HG03139 (cell line): ENCODE data around the gene MIP.
A peak's percentile ranks its signal among the peaks of the same experiment; 100 is the strongest.
"Not testable (repeated sequence)": the region's sequence is repeated elsewhere in the genome, so short reads cannot be mapped to it uniquely, and the experiment has no call there.

Experiments
- ATAC-seq: cut with Tn5 transposase; IDR thresholded peaks from one replicate; pipeline ENCODE4 v1.9.1; 2021; ENCODE audit not compliant: unreplicated experiment

The MIP gene

GRCh38 chr12:56454557-56454956 lies at the start of gene MIP:
TSS of gene MIP (minus strand) at chr12:56454657. CDS start at chr12:56454613, 44 bp downstream.
- ATAC-seq = no peak

GRCh38 chr12:56499879-56500278 lies 45.4 kb upstream of the MIP start:
- ATAC-seq = not testable (repeated sequence)

DNA sequence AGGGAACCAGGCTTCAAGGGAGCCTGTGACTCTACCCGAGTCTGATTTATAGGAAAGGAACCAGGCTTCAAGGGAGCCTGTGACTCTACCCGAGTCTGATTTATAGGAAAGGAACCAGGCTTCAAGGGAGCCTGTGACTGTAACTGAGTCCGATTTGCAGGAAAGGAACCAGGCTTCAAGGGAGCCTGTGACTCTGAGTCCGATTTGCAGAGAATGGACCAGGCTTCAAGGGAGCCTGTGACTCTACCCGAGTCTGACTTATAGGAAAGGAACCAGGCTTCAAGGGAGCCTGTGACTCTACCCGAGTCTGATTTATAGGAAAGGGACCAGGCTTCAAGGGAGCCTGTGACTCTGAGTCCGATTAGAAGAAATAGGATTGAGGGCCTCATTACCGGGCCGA lies 45.0 kb upstream of the MIP start:
- not testable (repeated sequence) for ATAC-seq

GRCh38 chr12:56498126-56498902 lies 43.9 kb upstream of the MIP start:
- ATAC-seq = not testable (repeated sequence)

- ATAC-seq = not testable (repeated sequence)
Measured at GRCh38 chr12:56496704-56497103, 42.2 kb upstream of the MIP start.

DNA sequence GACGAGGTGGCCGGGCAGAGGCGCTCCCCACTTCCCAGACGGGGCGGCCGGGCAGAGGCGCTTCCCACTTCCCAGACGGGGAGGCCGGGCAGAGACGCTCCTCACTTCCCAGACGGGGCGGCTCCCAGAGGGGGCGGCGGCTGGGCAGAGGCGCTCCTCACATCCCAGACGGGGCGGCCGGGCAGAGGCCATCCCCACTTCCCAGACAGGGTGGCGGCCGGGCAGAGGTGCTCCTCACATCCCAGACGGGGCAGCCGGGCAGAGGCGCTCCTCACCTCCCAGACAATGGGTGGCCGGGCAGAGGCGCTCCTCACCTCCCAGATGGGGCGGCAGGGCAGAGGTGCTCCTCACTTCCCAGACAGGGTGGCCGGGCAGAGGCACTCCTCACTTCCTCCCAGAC lies 40.0 kb upstream of the MIP start:
- ATAC-seq = not testable (repeated sequence)

GRCh38 chr12:56494106-56494415 lies 39.6 kb upstream of the MIP start:
- not testable (repeated sequence) for ATAC-seq

GRCh38 chr12:56493409-56494105 lies 39.1 kb upstream of the MIP start:
- not testable (repeated sequence) for ATAC-seq

- no peak for ATAC-seq
Measured at GRCh38 chr12:56490360-56490759, 35.9 kb upstream of the MIP start.

DNA sequence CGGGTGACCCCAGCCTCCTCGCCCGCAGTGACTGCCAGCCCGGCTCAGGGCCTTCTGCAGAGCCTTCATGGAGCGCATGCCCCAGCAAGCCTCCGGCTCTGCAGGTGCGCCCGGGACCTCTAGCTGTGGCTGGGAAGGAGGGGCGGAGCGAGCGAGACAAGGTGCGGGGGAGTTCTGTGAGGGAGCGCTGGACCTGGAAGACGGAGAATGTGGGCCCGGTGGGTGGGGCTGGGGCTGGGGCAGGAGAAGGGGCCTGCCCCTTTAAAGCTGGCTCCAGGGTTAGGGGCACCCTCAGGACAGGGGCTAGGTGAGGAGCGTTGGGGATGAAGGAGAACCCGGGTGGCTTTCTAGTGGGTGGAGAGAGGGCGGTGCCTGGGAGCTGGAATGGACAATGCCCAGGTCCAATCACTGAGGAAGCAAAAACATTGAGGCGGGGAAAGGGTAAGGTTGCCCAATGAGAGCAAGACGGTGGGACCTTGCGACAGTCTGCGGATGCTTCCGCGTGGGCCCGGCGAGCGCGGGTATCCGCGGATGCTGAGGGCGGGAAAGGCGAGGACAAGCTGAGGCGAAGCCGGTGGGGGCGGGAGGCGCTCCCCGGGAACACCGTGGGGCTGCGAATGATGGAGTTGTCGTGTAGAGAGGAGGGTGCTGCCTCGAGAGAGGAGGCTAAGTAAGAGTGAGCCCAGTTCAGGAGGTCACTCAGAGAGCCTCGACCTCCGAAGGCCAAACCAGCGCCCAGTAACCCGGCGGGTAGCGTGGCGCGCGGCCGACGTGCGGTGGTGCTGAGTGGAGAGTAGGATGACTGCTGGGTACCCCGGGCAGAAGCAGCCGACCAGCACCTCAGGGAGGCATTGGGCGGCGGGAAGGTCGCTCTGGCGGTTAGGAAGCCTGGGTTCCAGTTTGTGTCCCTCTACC lies 33.8 kb upstream of the MIP start, which contains the start of gene GLS2:
Gene GLS2 (minus strand): TSS at position 121 of the 915 bp plus-strand sequence. CDS start 43 bp downstream, at position 78.
- peak; percentile 70 for ATAC-seq

DNA sequence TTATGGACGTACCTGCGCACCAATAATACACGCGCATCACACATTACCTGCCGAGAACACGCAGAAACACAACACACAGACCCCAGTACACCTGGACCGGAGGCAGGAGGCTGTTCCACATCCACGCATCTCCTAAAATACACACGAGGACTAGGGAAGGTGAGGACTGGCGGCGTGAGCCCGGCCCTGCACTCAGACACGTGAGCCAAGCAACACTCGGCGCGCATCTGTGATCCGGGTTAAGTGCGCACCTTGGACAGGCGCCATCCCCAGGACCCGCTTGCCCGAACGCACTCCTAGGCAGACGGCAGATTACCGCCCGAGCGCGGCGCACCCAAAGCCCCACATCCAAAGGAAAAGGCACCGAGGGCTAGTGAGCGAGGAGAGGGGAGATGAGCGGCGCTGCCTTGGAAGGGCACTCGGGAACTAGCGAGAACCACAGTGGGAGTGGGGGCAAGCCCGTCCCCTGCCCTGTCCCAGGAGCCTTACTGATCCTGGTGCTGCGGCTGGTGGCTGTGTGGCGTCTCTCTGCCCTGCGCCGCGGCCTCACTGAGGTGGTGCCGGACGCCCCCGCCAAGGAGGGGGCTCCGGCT lies 33.1 kb upstream of the MIP start:
- ATAC-seq = peak; percentile 10

DNA sequence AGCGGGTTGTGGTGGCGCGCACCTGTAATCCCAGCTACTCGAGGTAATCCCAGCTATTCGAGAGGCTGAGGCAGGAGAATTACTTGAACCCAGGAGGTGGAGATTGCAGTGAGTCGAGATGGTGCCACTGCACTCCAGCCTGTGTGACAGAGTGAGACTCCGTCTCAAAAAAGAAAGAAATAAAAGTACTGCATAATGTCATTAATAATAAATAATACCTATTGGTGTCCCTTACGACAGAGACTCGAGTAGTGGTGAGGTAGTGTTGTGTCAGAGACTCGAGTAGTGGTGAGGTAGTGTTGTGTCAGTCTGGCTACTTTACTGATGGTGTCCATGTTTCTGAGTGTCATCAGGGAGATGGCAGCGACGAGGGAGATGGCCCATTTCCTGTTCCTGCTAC lies 32.2 kb upstream of the MIP start:
- ATAC-seq = no peak

GRCh38 chr12:56484566-56484965 lies 30.1 kb upstream of the MIP start:
- no peak for ATAC-seq

DNA sequence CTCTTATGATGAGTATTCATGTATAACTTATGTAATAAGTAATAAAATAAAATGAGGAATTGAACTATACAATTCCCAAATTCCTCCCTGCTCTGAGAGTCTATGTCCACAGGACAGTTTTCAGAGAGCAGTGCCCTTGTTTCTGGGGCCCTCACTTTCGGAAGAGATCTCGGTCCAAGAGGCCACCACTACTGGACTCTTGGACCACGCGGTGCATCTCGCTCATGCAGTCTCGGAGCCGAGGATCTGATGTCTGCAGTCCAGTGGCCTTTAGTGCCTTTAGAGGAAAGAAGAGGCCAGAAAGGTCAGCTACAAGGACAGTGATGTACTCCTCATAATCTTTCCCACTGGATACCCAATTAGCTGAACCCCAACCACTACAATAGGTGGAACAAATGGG lies 25.2 kb upstream of the MIP start:
- ATAC-seq = no peak

DNA sequence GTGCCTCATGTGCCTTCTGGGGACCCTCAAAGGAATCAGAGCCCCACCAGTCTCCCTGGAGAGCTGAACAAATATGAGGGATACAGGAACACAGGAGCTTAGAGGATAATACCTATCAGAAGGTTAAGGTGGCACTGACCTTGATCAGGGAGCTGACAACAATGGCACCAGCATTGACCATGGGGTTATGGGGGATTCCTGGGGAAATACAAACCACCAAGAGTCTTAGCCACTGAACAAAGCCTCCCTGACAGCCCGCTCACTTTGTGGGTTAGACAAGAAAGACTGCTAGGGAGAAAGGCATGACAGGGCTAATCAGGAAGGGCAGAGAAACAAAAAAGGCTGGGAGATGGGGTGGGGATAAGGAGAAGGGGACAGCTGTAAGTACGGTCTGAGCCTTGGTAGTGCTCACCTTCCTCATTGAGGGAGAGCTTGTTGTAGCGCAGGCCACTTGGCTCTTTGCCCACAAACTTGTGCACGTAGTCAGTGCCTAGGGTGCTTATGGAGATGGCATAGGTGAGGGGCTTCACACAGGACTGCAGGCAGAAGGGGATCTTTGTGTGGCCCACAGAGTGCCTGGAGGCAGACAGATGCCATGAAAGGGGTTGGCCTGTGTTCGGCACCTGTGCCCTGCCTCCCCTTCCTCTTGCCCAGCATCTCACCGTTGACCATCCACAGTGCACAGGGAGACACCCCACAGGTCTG lies 23.2 kb upstream of the MIP start:
- no peak for ATAC-seq

DNA sequence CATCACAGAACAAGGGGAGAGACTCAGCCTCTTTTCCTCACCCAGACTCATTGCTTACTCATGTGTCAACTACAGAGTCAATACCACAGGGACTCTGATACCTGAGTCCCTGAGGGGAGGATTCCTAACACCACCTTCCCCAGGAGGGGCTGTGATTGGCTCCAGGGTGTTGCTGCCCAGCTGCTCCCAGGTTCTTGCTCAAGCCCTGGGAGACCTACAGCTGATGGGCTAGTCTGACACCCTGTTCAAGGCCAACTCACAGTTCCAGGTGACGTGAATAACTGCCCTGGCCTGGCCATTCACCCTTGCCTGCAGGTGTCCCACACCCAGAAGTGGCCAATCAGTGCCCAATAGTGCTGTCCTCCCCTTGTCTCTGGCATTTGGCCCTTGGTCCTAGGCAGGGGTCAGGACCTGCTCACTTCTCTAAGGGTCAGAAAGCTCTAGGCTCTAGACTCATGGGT lies 22.5 kb upstream of the MIP start:
- no peak for ATAC-seq

DNA sequence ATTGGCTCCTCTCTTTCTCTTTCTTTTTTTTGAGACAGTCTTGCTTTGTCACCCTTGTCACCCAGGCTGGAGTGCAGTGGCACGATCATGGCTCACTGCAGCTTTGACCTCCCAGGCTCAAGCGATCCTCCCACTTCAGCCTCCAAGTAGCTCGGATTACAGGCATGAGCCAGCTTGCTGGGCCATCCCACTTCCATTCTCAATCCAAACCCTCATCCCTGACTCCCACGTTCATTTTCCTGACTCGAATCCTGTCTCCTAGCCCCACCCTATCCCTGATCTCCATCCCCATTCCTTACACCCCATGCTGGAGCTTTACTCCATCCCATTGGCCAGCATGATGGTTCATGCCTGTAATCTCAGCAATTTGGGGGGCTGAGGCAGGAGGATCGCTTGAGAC lies 21.7 kb upstream of the MIP start:
- no peak for ATAC-seq

DNA sequence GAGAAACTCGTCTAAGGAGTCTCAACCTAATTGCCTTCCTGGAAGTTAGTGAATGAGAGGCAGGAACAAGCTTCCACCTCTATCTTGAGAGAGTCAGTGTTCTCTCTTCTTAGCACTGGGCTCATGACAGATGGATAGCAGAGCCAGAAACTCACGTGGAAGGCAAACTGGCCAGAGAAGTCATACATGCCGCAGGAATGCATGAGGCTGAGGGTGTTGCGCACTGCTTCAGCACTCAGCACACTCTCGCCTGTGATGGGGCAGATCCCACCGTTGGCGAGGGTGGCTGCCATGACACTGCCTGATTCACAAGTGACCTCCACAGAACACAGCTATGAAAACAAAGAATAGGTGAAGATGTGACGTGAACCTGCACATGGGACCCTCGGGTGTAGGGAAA lies 19.9 kb upstream of the MIP start:
- ATAC-seq = no peak

GRCh38 chr12:56469007-56469930 lies 14.8 kb upstream of the MIP start:
- no peak for ATAC-seq
